ENCODE data around the gene EXOC7.

Gene EXOC7

GRCh38 chr17:76040376-76040775, 63.2 kb downstream of the EXOC7 start:
- Histone ChIP-seq H3K27me3 (no peaks in the 10 kb centered on the region), H3K36me3 (peaks cover 75% of the 10 kb centered on the region), H3K9me3 (no peaks in the 10 kb centered on the region), H4K20me1 (peaks cover 7% of the 10 kb centered on the region; the same call in 1 of the 2 replicates), H3K27ac (no peak overlapping the region), H3K9ac (no peak overlapping the region), H3K4me1 (peaks cover 28% of the 10 kb centered on the region), H3K4me3 (no peak overlapping the region), H3K4me2 (no peak overlapping the region)
- no peak for TF ChIP-seq Cebpa-rat (IDR thresholded peaks at IDR 0.05)

GRCh38 chr17:76039121-76039520, 64.5 kb downstream of the EXOC7 start:
- H3K27ac ChIP-seq = no peak overlapping the region
- H3K4me3 ChIP-seq = no peak overlapping the region
- H4K20me1 ChIP-seq = peaks cover 7% of the 10 kb centered on the region; the same call in 1 of the 2 replicates
- no peaks in the 10 kb centered on the region for H3K9me3 ChIP-seq
- H3K4me1 ChIP-seq = peaks cover 28% of the 10 kb centered on the region
- peaks cover 62% of the 10 kb centered on the region for H3K36me3 ChIP-seq
- no peak for TF ChIP-seq Cebpa-rat (IDR thresholded peaks at IDR 0.05)
- no peak overlapping the region for H3K9ac ChIP-seq
- no peaks in the 10 kb centered on the region for H3K27me3 ChIP-seq
- H3K4me2 ChIP-seq = no peak overlapping the region

GRCh38 chr17:76038050-76038449, 65.5 kb downstream of the EXOC7 start:
- peak overlapping the region; percentile 72 for H3K4me2 ChIP-seq
- peaks cover 28% of the 10 kb centered on the region for H3K4me1 ChIP-seq
- no peak overlapping the region for H3K4me3 ChIP-seq
- TF ChIP-seq Cebpa-rat (IDR thresholded peaks at IDR 0.05) = no peak
- H4K20me1 ChIP-seq = peaks cover 7% of the 10 kb centered on the region; the same call in 1 of the 2 replicates
- peak overlapping the region; percentile 58 for H3K27ac ChIP-seq
- no peaks in the 10 kb centered on the region for H3K27me3 ChIP-seq
- H3K36me3 ChIP-seq = peaks cover 52% of the 10 kb centered on the region
- no peaks in the 10 kb centered on the region for H3K9me3 ChIP-seq
- peak overlapping the region; percentile 11; the same call in 1 of the 2 replicates for H3K9ac ChIP-seq

- peak overlapping the region; percentile 72 for H3K4me2 ChIP-seq
- H3K27me3 ChIP-seq = no peaks in the 10 kb centered on the region
- peaks cover 5% of the 10 kb centered on the region; the same call in 1 of the 2 replicates for H3K9me3 ChIP-seq
- H3K4me1 ChIP-seq = peaks cover 37% of the 10 kb centered on the region
- peaks cover 7% of the 10 kb centered on the region; the same call in 1 of the 2 replicates for H4K20me1 ChIP-seq
- TF ChIP-seq Cebpa-rat (IDR thresholded peaks at IDR 0.05) = no peak
- H3K27ac ChIP-seq = peak overlapping the region; percentile 58
- H3K9ac ChIP-seq = 0 out of 2 replicates have a peak overlapping the region, but pooled peaks have one; percentile 6
- H3K36me3 ChIP-seq = peaks cover 38% of the 10 kb centered on the region
- no peak overlapping the region for H3K4me3 ChIP-seq
These were observed 66.9 kb downstream of the EXOC7 start for GRCh38 chr17:76036497-76037261.

GRCh38 chr17:76034428-76035350, 68.9 kb downstream of the EXOC7 start:
- H3K9ac ChIP-seq = no peak overlapping the region
- no peaks in the 10 kb centered on the region for H3K27me3 ChIP-seq
- peaks cover 49% of the 10 kb centered on the region for H3K4me1 ChIP-seq
- H4K20me1 ChIP-seq = peaks cover 7% of the 10 kb centered on the region; the same call in 1 of the 2 replicates
- H3K9me3 ChIP-seq = peaks cover 5% of the 10 kb centered on the region; the same call in 1 of the 2 replicates
- peaks cover 18% of the 10 kb centered on the region for H3K36me3 ChIP-seq
- H3K4me2 ChIP-seq = no peak overlapping the region
- H3K27ac ChIP-seq = no peak overlapping the region; the same call in 1 of the 2 replicates
- no peak for TF ChIP-seq Cebpa-rat (IDR thresholded peaks at IDR 0.05)
- no peak overlapping the region for H3K4me3 ChIP-seq

GRCh38 chr17:76033139-76033538, 70.4 kb downstream of the EXOC7 start:
- Histone ChIP-seq H3K9me3 (peaks cover 5% of the 10 kb centered on the region; the same call in 1 of the 2 replicates), H3K36me3 (peaks cover 2% of the 10 kb centered on the region; the same call in 1 of the 2 replicates), H3K4me1 (peaks cover 60% of the 10 kb centered on the region), H3K4me3 (no peak overlapping the region), H3K4me2 (no peak overlapping the region), H3K9ac (no peak overlapping the region), H3K27me3 (no peaks in the 10 kb centered on the region), H3K27ac (no peak overlapping the region), H4K20me1 (no peaks in the 10 kb centered on the region)
- TF ChIP-seq Cebpa-rat (IDR thresholded peaks at IDR 0.05) = no peak

GRCh38 chr17:76032780-76033108, 70.8 kb downstream of the EXOC7 start:
- H3K4me2 ChIP-seq = no peak overlapping the region
- H3K27ac ChIP-seq = peak overlapping the region; percentile 20; the same call in 1 of the 2 replicates
- H3K27me3 ChIP-seq = no peaks in the 10 kb centered on the region
- H3K9me3 ChIP-seq = peaks cover 5% of the 10 kb centered on the region; the same call in 1 of the 2 replicates
- H3K9ac ChIP-seq = no peak overlapping the region
- TF ChIP-seq Cebpa-rat (IDR thresholded peaks at IDR 0.05) = no peak
- no peaks in the 10 kb centered on the region for H4K20me1 ChIP-seq
- H3K4me1 ChIP-seq = peaks cover 60% of the 10 kb centered on the region
- no peaks in the 10 kb centered on the region for H3K36me3 ChIP-seq
- H3K4me3 ChIP-seq = no peak overlapping the region

- Histone ChIP-seq H3K4me3 (no peak overlapping the region), H3K9ac (no peak overlapping the region), H3K4me1 (peaks cover 60% of the 10 kb centered on the region), H4K20me1 (no peaks in the 10 kb centered on the region), H3K36me3 (no peaks in the 10 kb centered on the region), H3K9me3 (peaks cover 5% of the 10 kb centered on the region; the same call in 1 of the 2 replicates), H3K4me2 (no peak overlapping the region), H3K27ac (peak overlapping the region; percentile 20; the same call in 1 of the 2 replicates), H3K27me3 (no peaks in the 10 kb centered on the region)
- TF ChIP-seq Cebpa-rat (IDR thresholded peaks at IDR 0.05) = no peak
These were observed 71.4 kb downstream of the EXOC7 start for GRCh38 chr17:76032073-76032779.
